ENCODE measurements around the gene TNS1. TPM values are rescaled to one million over a fixed set of nuclear protein-coding genes. Genes with fewer than 3 reads are reported as not detected.

Gene TNS1
- total and polyA plus RNA-seq, 7 donors: 73.4 to 742 (median 276) TPM

DNA sequence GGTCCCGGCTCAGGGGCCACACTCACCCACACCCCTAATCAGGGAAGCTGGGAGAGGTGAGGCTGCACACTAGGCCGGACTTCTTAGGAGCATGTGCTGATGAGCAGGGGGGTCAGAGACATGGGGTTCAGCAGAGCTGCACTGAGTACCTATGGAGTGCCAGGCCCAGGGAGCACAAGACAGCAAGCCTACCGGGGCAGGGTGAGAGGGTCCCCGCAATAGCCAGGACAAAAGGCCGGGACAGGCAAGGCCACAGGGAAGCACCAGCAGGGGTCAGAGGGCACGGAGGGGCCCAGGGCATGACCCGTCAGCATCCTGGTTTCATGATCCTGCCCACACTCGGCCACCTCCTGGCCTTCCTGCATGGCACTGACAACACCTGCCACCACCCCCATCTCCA, 73.5 kb downstream of the TNS1 start:
- peak overlapping the region; percentile 9 for H3K4me3 ChIP-seq
- H3K36me3 ChIP-seq (ENCODE audit: insufficient read depth in 1 of 2, low read depth in 1 of 2): no peaks in the 10 kb centered on the region
- DNase-seq (peak in 1 of 2 donors; percentile 32), ATAC-seq (peak in 1 of 4 donors; percentile 2)
- WGBS, 3 donors: 67 to 78% (median 75%) methylated on average over 6 to 8 of the region's 8 CpGs
- H3K4me1 ChIP-seq: peaks cover 84% of the 10 kb centered on the region
- H3K9me3 ChIP-seq: no peaks in the 10 kb centered on the region
- intact Hi-C loops (cut with DNase I): no loop called here
- no peaks in the 10 kb centered on the region for H3K27me3 ChIP-seq (ENCODE audit: insufficient read depth in 3 of 3, low read length in 2 of 3)
- TF ChIP-seq, protein P1, sequence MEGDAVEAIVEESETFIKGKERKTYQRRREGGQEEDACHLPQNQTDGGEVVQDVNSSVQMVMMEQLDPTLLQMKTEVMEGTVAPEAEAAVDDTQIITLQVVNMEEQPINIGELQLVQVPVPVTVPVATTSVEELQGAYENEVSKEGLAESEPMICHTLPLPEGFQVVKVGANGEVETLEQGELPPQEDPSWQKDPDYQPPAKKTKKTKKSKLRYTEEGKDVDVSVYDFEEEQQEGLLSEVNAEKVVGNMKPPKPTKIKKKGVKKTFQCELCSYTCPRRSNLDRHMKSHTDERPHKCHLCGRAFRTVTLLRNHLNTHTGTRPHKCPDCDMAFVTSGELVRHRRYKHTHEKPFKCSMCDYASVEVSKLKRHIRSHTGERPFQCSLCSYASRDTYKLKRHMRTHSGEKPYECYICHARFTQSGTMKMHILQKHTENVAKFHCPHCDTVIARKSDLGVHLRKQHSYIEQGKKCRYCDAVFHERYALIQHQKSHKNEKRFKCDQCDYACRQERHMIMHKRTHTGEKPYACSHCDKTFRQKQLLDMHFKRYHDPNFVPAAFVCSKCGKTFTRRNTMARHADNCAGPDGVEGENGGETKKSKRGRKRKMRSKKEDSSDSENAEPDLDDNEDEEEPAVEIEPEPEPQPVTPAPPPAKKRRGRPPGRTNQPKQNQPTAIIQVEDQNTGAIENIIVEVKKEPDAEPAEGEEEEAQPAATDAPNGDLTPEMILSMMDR (IDR thresholded peaks at IDR 0.05): no peak
- H3K27ac ChIP-seq: peak overlapping the region; percentile 87

DNA sequence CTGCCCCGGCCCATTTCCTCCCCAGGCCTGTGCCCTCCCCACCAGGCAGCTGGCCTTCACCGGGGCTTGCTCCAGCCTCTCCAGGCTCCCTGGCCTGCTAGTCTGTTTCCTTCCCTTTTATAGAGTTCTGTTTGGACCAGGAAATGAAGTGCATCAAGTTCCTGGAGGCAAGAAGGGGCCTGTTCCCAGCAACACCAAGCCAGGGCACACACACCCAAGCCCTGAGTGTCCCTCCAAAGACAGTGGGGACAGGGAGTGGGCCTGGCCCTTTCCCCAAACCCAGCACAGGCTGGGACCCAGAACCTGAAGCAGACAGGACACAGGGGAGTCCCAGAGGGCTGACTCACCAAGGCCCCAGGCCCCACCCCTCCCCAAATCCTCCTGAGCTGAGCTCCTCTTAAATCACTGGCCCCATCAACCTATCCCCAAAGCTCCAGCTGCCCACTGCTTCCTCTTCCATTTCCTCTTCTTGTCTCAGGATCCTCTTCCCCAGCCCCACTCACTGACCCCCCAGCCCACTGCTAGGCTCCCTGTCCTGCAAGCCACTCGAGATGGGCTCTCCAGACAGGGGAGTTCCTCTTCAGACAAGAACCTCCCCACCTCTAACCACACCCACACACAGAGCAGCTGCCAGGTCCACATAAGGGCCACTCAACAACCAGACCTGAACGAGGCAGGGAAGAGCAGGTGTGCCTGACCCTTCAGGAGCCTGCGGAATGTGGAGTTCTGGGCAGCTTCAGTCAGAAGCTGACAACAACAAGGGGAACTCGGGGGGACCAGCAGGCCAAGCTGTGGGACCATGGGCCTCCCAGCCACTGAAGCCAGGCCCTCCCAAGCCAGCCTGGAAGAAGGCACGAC, 74.2 kb downstream of the TNS1 start:
- TF ChIP-seq, protein P1 (IDR thresholded peaks at IDR 0.05): no peak
- Histone ChIP-seq H3K4me3 (peak overlapping the region; percentile 9), H3K27ac (peak overlapping the region; percentile 87), H3K36me3 (ENCODE audit: insufficient read depth in 1 of 2, low read depth in 1 of 2) (no peaks in the 10 kb centered on the region), H3K9me3 (no peaks in the 10 kb centered on the region), H3K4me1 (peaks cover 81% of the 10 kb centered on the region), H3K27me3 (ENCODE audit: insufficient read depth in 3 of 3, low read length in 2 of 3) (no peaks in the 10 kb centered on the region)
- ATAC-seq (peak; percentile 13 to 35 (median 26)), DNase-seq (peak in 1 of 2 donors; percentile 46)
- WGBS, 3 donors: 51 to 65% (median 53%) methylated on average over 6 to 7 of the region's 7 CpGs
- intact Hi-C loops (cut with DNase I): no loop called here

DNA sequence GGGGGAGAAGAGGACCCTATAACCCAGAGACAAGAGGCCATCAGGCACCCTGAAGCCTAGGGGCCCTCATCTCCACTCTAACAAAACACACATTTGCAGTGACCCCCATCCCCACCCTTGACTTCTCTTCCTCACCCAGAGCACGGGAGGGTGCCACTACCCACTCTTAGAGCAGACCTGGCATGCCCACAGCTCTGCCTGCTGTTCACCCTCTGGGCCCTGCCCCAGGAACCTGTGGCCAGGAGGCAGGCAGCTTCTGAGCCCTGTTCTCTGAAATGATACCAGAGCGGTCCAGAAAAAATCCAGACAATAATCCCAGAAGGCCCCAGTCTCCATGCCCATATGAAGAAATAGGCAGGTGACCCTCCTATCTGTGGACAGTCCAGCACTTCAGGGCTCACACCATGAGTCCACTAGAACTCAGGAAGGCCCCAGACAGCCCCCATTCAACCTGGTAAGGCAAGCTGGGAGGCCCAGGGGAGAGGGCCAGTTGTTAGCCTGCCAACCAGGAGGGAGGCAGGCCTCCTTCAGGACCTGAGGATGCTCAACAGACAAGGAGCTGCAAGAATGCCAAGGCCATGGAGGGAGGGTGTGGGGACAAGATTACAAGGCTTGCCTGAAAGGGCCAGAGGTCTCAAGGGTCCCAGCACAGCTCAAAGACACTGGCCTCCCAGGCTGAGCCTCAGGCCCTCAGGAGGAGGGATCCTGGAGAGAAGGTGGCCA, 75.0 kb downstream of the TNS1 start:
- Histone ChIP-seq H3K27ac (peak overlapping the region; percentile 87), H3K27me3 (ENCODE audit: insufficient read depth in 3 of 3, low read length in 2 of 3) (no peaks in the 10 kb centered on the region), H3K4me3 (no peak overlapping the region), H3K4me1 (peaks cover 81% of the 10 kb centered on the region), H3K36me3 (ENCODE audit: insufficient read depth in 1 of 2, low read depth in 1 of 2) (no peaks in the 10 kb centered on the region), H3K9me3 (no peaks in the 10 kb centered on the region)
- TF ChIP-seq, protein P1 (IDR thresholded peaks at IDR 0.05): no peak
- peak; percentile 8 to 11 for DNase-seq
- intact Hi-C loops (cut with DNase I): no loop called here
- no peak for ATAC-seq
- WGBS, 3 donors: 49 to 63% (median 58%) methylated on average over 2 of the region's 2 CpGs

DNA sequence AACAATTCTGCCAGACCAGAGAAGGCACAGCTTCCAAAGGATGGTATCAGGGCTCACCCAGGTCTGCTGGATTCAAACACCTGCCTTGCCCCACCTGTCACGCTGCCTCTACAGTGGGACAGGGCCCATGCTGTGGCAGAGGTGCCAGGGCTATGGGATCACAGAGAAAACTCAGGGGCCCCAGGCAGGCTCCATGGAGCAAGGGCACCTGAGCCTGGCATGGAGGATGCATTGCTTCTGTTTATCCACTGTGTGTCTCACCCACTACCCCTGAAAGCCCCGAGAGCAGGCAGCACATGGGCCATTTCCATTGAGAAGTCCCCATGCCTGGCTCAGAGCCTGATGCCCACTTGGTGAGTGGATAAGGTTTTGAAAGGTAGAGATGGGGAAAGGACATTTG, 76.0 kb downstream of the TNS1 start:
- 72 to 93% (median 92%) methylated on average over 2 of the region's 2 CpGs for WGBS, 3 donors
- intact Hi-C loops (cut with DNase I): no loop called here
- Histone ChIP-seq H3K36me3 (ENCODE audit: insufficient read depth in 1 of 2, low read depth in 1 of 2) (no peaks in the 10 kb centered on the region), H3K4me3 (no peak overlapping the region), H3K27ac (peak overlapping the region; percentile 87), H3K27me3 (ENCODE audit: insufficient read depth in 3 of 3, low read length in 2 of 3) (no peaks in the 10 kb centered on the region), H3K4me1 (peaks cover 84% of the 10 kb centered on the region), H3K9me3 (no peaks in the 10 kb centered on the region)
- ATAC-seq (no peak), DNase-seq (peak; percentile 2 to 30)
- TF ChIP-seq, protein P1 (IDR thresholded peaks at IDR 0.05): no peak
